Loucy (cell line): ENCODE measurements around the gene EPB41.
"Not testable (repeated sequence)": the region's sequence is repeated elsewhere in the genome, so short reads cannot be mapped to it uniquely, and the experiment has no call there.

ENCODE experiments used
- EZH2phosphoT487 ChIP-seq: fragments of 200-600 bp; IDR thresholded peaks from 2 replicates; pipeline ENCODE4 v1.6.1; 2018; ENCODE audit warnings: antibody characterized with exemption, mild to moderate bottlenecking, moderate library complexity, borderline replicate concordance
- TF ChIP-seq, protein P1 (sequence below): fragments of 200-600 bp; sonication (generic); conservative IDR thresholded peaks from 2 replicates; pipeline ENCODE4 v1.5.1; 2014; ENCODE audit warnings: mild to moderate bottlenecking, antibody characterized with exemption, low read length

DNA sequence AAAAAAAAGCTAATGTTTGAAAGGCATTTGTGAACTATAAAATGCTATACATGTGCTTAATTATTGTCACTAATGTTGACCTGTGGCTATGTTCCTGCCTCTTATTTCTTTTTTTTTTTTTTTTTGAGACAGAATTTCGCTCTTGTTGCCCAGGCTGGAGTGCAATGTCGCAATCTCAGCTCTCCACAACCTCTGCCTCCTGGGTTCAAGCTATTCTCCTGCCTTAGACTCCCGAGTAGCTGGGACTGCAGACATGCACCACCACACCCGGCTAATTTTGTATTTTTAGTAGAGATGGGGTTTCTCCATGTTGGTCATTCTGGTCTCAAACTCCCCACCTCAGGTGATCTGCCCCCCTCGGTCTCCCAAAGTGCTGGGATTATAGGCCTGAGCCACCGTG lies 193.7 kb downstream of the EPB41 start:
- TF ChIP-seq, protein P1, sequence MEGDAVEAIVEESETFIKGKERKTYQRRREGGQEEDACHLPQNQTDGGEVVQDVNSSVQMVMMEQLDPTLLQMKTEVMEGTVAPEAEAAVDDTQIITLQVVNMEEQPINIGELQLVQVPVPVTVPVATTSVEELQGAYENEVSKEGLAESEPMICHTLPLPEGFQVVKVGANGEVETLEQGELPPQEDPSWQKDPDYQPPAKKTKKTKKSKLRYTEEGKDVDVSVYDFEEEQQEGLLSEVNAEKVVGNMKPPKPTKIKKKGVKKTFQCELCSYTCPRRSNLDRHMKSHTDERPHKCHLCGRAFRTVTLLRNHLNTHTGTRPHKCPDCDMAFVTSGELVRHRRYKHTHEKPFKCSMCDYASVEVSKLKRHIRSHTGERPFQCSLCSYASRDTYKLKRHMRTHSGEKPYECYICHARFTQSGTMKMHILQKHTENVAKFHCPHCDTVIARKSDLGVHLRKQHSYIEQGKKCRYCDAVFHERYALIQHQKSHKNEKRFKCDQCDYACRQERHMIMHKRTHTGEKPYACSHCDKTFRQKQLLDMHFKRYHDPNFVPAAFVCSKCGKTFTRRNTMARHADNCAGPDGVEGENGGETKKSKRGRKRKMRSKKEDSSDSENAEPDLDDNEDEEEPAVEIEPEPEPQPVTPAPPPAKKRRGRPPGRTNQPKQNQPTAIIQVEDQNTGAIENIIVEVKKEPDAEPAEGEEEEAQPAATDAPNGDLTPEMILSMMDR, result not testable (repeated sequence)
- not testable (repeated sequence) for TF ChIP-seq EZH2phosphoT487
